GM12878 (cell line): Measurements from ENCODE around the gene VPS39. TPM values are rescaled to one million over a fixed set of nuclear protein-coding genes. Genes with fewer than 3 reads are reported as not detected.

Source experiments
- ATAC-seq: fragments of 200-7000 bp; cut with Tn5 transposase; 3 replicates; pipeline ENCODE4 v1.9.1; 2020; ENCODE audit warnings: mild to moderate bottlenecking, moderate library complexity
- BruUV-seq: library from RNA; stranded (reverse); fragments of 400-500 nt; replicated peaks from 2 replicates; lab custom pipeline; 2021; lab: Mats Ljungman, UMichigan
- CTCF ChIA-PET: fragments of 300-600 bp; sonication (Branson Sonifier 250); formaldehyde crosslinking; extraction: SDS; loops from one replicate; lab custom pipeline; 2021; ENCODE audit warnings: inconsistent platforms; lab: Yijun Ruan, JAX
- POLR2A ChIA-PET: fragments of 350-600 bp; formaldehyde crosslinking; extraction: SDS; loops from one replicate; lab custom pipeline; 2021; ENCODE audit warnings: inconsistent platforms; lab: Charles Lee
- RAD21 ChIA-PET: fragments of 300-600 bp; sonication (Branson Sonifier 250); formaldehyde crosslinking; loops from one replicate; lab custom pipeline; 2023; ENCODE audit warnings: antibody characterized with exemption; ENCODE audit not compliant: unreplicated experiment; lab: Charles Lee
- SMC1A ChIA-PET: fragments of 300-600 bp; sonication (Branson Sonifier 250); formaldehyde crosslinking; loops from one replicate; lab custom pipeline; 2023; ENCODE audit not compliant: unreplicated experiment, uncharacterized antibody; lab: Charles Lee
- DNase-seq: peaks from one replicate; pipeline ENCODE4 v3.0.0-alpha.2; 2011; ENCODE audit warnings: low read depth, low spot score
- FAIRE-seq: peaks from 3 replicates; lab custom pipeline; 2011; peaks lifted over from hg19 to GRCh38; lab: Jason Lieb, UNC
- H2AFZ ChIP-seq: 2 replicates; pipeline ENCODE4 v1.6.0; 2011; ENCODE audit warnings: low read depth, low read length, control low read depth; ENCODE audit not compliant: control insufficient read depth
- H3K27ac ChIP-seq: 2 replicates; pipeline ENCODE4 v1.5.1; 2011; ENCODE audit warnings: control low read depth; ENCODE audit not compliant: control insufficient read depth, insufficient read depth
- H3K27me3 ChIP-seq, 2 experiments: replicated peaks in 1 of 2; 2 replicates each; pipeline versions ENCODE4 v1.6.0 to v1.6.1; 2011; ENCODE audit warnings: low read length in 1 of 2; ENCODE audit not compliant: control insufficient read depth in 2 of 2, insufficient read depth in 2 of 2
- H3K36me3 ChIP-seq, 2 experiments: 2 replicates each; pipeline ENCODE4 v1.5.1; 2011; ENCODE audit warnings: low read length in 1 of 2; ENCODE audit not compliant: control insufficient read depth in 2 of 2, insufficient read depth in 2 of 2
- H3K4me1 ChIP-seq: 2 replicates; pipeline ENCODE4 v1.6.1; 2011; ENCODE audit warnings: mild to moderate bottlenecking, low read length, moderate library complexity, mixed read lengths; ENCODE audit not compliant: control insufficient read depth, insufficient read depth
- H3K4me2 ChIP-seq: 2 replicates; pipeline ENCODE4 v1.6.0; 2011; ENCODE audit warnings: control low read depth; ENCODE audit not compliant: control insufficient read depth, insufficient read depth
- H3K4me3 ChIP-seq: fragments of 200-600 bp; sonication (generic); 2 replicates; pipeline ENCODE4 v1.5.1; 2016
- H3K79me2 ChIP-seq: 2 replicates; pipeline ENCODE4 v1.6.0; 2011; ENCODE audit warnings: low read length; ENCODE audit not compliant: control insufficient read depth, insufficient read depth
- H3K9ac ChIP-seq: 2 replicates; pipeline ENCODE4 v1.8.0; 2011; ENCODE audit warnings: low read length, control low read depth, mixed read lengths; ENCODE audit not compliant: control insufficient read depth, insufficient read depth
- H3K9me3 ChIP-seq: replicated peaks from 3 replicates; pipeline ENCODE4 v1.5.1; 2011; ENCODE audit warnings: mild to moderate bottlenecking, low read length; ENCODE audit not compliant: control insufficient read depth, insufficient read depth
- H4K20me1 ChIP-seq: 2 replicates; pipeline ENCODE4 v1.6.0; 2011; ENCODE audit not compliant: control insufficient read depth, insufficient read depth
- BCL11A ChIP-seq: IDR thresholded peaks from 2 replicates; pipeline ENCODE4 v1.6.1; 2011; ENCODE audit warnings: low read depth, low read length
- BMI1 ChIP-seq: fragments of 450-650 bp; IDR thresholded peaks from 2 replicates; pipeline ENCODE4 v1.6.1; 2016; ENCODE audit warnings: mild to moderate bottlenecking, moderate library complexity, borderline replicate concordance
- GATAD2B ChIP-seq: fragments of 450-650 bp; conservative IDR thresholded peaks from 2 replicates; pipeline ENCODE4 v1.6.1; 2017; ENCODE audit warnings: low read depth, mild to moderate bottlenecking, moderate library complexity
- MXI1 ChIP-seq: fragments of 150-350 bp; IDR thresholded peaks from 2 replicates; pipeline ENCODE4 v1.6.1; 2011; ENCODE audit warnings: low read depth, mild to moderate bottlenecking, inconsistent platforms, low read length, improper control_type of control experiment
- NBN ChIP-seq: fragments of 450-650 bp; IDR thresholded peaks from 2 replicates; pipeline ENCODE4 v1.6.1; 2016
- PAX5 ChIP-seq: IDR thresholded peaks from 2 replicates; pipeline ENCODE4 v1.6.1; 2011; ENCODE audit warnings: low read depth, low read length, borderline replicate concordance
- RBBP5 ChIP-seq: fragments of 200-600 bp; sonication (generic); conservative IDR thresholded peaks from 2 replicates; pipeline ENCODE4 v1.6.1; 2016
- SMAD5 ChIP-seq: IDR thresholded peaks from 2 replicates; pipeline ENCODE4 v1.6.1; 2016; ENCODE audit warnings: antibody characterized with exemption, low read depth
- SMARCA5 ChIP-seq: fragments of 450-650 bp; IDR thresholded peaks from 2 replicates; pipeline ENCODE4 v1.6.1; 2017; ENCODE audit warnings: mild to moderate bottlenecking
- TARDBP ChIP-seq: IDR thresholded peaks from 2 replicates; pipeline ENCODE4 v1.6.1; 2016; ENCODE audit warnings: borderline replicate concordance
- ZNF24 ChIP-seq: fragments of 450-650 bp; IDR thresholded peaks from 2 replicates; pipeline ENCODE4 v1.6.1; 2017; ENCODE audit warnings: antibody characterized with exemption, mild to moderate bottlenecking
- ZZZ3 ChIP-seq: IDR thresholded peaks from 2 replicates; pipeline ENCODE4 v1.6.1; 2011; ENCODE audit warnings: low read depth; ENCODE audit not compliant: control insufficient read depth, insufficient read length
- whole genome bisulfite sequencing: methylation state at CpG from one replicate; pipeline ENCODE4 v1.1.6; 2016; ENCODE audit warnings: low lambda C conversion rate; ENCODE audit not compliant: insufficient replicate concordance, insufficient coverage; ENCODE audit errors: missing lambda C conversion rate; 5-methylcytosine and 5-hydroxymethylcytosine counted together
- in situ Hi-C: fragments of 300-500 bp; cut with MboI; formaldehyde crosslinking; loops from 9 replicates; pipeline ENCODE4 v1.14.3; 2018; ENCODE audit warnings: mixed read lengths
- intact Hi-C: fragments of 100-400 bp; cut with micrococcal nuclease; formaldehyde crosslinking; loops from one replicate; pipeline ENCODE4 v1.14.2; 2022; ENCODE audit not compliant: unreplicated experiment
- polyA plus RNA-seq, 11 experiments: library from polyadenylated mRNA; depleted of rRNA in 4 of 11; unstranded in 6 of 11; stranded (reverse) in 5 of 11; fragments of >200 nt; fragmentation: Nextera tagmentation in 4 of 11; fragmentation: Illumina TruSeq in 1 of 11; extraction: Ambion mirVana in 4 of 11; extraction: Trizol in 1 of 11; gene quantifications; 1 replicate in 1 of 11; 2 replicates in 10 of 11; pipeline versions ENCODE4 v1.2.1 to v1.2.3, GENCODE V29; 2011 to 2016; ENCODE audit warnings: inconsistent platforms in 2 of 11, missing spikeins in 2 of 11, low read depth in 1 of 11
- total RNA-seq, 4 experiments: library from RNA; depleted of rRNA in 3 of 4; stranded (reverse); fragments of >200 nt in 3 of 4; fragmentation: Illumina TruSeq in 1 of 4; extraction: Trizol in 1 of 4; gene quantifications; 2 replicates each; pipeline versions ENCODE4 v1.2.1 to v1.2.3, GENCODE V29; 2013 to 2021
- TF ChIP-seq, protein P1 (sequence below): IDR thresholded peaks from 2 replicates; pipeline ENCODE4 v1.6.1; 2012; ENCODE audit warnings: low read depth, low read length, improper control_type of control experiment
- TF ChIP-seq, protein P2 (sequence below): fragments of 450-650 bp; IDR thresholded peaks from 2 replicates; pipeline ENCODE4 v1.6.1; 2017; ENCODE audit warnings: mild to moderate bottlenecking, low read depth, inconsistent platforms; ENCODE audit not compliant: poor library complexity, severe bottlenecking
- TF ChIP-seq, protein P3 (sequence below): fragments of 450-650 bp; IDR thresholded peaks from 2 replicates; pipeline ENCODE4 v1.6.1; 2018; ENCODE audit warnings: mild to moderate bottlenecking, low read depth, moderate library complexity; ENCODE audit not compliant: partially characterized antibody

VPS39 gene
- total and polyA plus RNA-seq, 10 of the 15 experiments (the other 5 are each of a cell fraction or from before 2014, with no cell fraction given): 4.9 to 50.0 (median 36.2) TPM

DNA sequence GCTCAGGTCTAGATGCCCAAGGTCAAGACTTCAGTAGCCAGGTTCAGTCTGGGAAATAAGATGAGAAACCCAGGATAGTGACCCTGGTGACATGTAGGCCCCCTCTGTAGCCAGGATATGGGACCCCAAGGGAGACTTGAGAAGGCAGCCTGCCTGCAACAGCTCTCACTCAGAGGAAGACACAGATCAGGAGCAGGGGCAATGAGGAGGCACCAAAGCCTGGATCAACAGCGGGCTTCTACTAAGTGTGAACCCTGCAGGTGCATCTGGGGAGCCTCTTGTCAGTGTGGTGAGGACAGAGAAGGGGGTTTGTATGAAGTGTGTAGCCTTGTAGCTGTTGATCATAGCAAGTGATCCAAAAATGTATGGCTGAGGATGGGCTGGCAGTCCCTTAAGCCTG, 77.1 kb downstream of the VPS39 start:
- H3K9me3 ChIP-seq: no peaks in the 10 kb centered on the region
- DNase-seq: no peak
- no peaks in the 10 kb centered on the region for H3K79me2 ChIP-seq
- TF ChIP-seq, protein P1, sequence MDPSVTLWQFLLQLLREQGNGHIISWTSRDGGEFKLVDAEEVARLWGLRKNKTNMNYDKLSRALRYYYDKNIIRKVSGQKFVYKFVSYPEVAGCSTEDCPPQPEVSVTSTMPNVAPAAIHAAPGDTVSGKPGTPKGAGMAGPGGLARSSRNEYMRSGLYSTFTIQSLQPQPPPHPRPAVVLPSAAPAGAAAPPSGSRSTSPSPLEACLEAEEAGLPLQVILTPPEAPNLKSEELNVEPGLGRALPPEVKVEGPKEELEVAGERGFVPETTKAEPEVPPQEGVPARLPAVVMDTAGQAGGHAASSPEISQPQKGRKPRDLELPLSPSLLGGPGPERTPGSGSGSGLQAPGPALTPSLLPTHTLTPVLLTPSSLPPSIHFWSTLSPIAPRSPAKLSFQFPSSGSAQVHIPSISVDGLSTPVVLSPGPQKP: no peak
- TF ChIP-seq BCL11A: no peak
- TF ChIP-seq, protein P2, sequence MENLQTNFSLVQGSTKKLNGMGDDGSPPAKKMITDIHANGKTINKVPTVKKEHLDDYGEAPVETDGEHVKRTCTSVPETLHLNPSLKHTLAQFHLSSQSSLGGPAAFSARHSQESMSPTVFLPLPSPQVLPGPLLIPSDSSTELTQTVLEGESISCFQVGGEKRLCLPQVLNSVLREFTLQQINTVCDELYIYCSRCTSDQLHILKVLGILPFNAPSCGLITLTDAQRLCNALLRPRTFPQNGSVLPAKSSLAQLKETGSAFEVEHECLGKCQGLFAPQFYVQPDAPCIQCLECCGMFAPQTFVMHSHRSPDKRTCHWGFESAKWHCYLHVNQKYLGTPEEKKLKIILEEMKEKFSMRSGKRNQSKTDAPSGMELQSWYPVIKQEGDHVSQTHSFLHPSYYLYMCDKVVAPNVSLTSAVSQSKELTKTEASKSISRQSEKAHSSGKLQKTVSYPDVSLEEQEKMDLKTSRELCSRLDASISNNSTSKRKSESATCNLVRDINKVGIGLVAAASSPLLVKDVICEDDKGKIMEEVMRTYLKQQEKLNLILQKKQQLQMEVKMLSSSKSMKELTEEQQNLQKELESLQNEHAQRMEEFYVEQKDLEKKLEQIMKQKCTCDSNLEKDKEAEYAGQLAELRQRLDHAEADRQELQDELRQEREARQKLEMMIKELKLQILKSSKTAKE: no peak
- TF ChIP-seq GATAD2B: no peak
- no peak for TF ChIP-seq SMAD5
- no peak for TF ChIP-seq MXI1
- TF ChIP-seq ZZZ3: no peak
- no peak for TF ChIP-seq SMARCA5
- TF ChIP-seq, protein P3, sequence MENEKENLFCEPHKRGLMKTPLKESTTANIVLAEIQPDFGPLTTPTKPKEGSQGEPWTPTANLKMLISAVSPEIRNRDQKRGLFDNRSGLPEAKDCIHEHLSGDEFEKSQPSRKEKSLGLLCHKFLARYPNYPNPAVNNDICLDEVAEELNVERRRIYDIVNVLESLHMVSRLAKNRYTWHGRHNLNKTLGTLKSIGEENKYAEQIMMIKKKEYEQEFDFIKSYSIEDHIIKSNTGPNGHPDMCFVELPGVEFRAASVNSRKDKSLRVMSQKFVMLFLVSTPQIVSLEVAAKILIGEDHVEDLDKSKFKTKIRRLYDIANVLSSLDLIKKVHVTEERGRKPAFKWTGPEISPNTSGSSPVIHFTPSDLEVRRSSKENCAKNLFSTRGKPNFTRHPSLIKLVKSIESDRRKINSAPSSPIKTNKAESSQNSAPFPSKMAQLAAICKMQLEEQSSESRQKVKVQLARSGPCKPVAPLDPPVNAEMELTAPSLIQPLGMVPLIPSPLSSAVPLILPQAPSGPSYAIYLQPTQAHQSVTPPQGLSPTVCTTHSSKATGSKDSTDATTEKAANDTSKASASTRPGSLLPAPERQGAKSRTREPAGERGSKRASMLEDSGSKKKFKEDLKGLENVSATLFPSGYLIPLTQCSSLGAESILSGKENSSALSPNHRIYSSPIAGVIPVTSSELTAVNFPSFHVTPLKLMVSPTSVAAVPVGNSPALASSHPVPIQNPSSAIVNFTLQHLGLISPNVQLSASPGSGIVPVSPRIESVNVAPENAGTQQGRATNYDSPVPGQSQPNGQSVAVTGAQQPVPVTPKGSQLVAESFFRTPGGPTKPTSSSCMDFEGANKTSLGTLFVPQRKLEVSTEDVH: no peak
- no peak for TF ChIP-seq BMI1
- no peak for TF ChIP-seq TARDBP
- TF ChIP-seq RBBP5: no peak
- TF ChIP-seq PAX5: no peak
- no peak for TF ChIP-seq NBN
- no peak for TF ChIP-seq ZNF24
- TF ChIP-seq, all 136 proteins: peak for 0
- H3K27ac ChIP-seq: no peak overlapping the region
- ChIA-PET POLR2A (interaction anchor here (0.5 kb wide), 1 partner anchor 12 kb away, joined by 4 read pairs; no protein-coding TSS in a partner anchor), CTCF (interaction anchor here (1.1 to 4.1 kb wide), 4 partner anchors 8 to 142 kb away, joined by 3 to 16 read pairs (median 10); no protein-coding TSS in a partner anchor), RAD21 (interaction anchor here (0.9 to 1.5 kb wide), 3 partner anchors 25 to 203 kb away, joined by 3 to 4 read pairs (median 3); no protein-coding TSS in a partner anchor), SMC1A (interaction anchor here (1.3 to 1.6 kb wide), 2 partner anchors 48 to 141 kb away, joined by 3 read pairs; no protein-coding TSS in a partner anchor)
- no TSS peak for BruUV-seq
- H4K20me1 ChIP-seq: no peaks in the 10 kb centered on the region; the same call in 1 of the 2 replicates
- FAIRE-seq (no peak), ATAC-seq (no peak)
- H3K36me3 ChIP-seq: no peaks in the 10 kb centered on the region
- in situ Hi-C loops (no loop called here), intact Hi-C loops (loop anchor here (5.0 kb wide), 1 partner anchor 49 kb away; no protein-coding TSS in a partner anchor)
- no peak overlapping the region for H2AFZ ChIP-seq
- H3K4me3 ChIP-seq: no peak overlapping the region
- no peaks in the 10 kb centered on the region for H3K4me1 ChIP-seq
- H3K9ac ChIP-seq: no peak overlapping the region
- WGBS: 71% methylated on average over 1 of the region's 1 CpG
- H3K27me3 ChIP-seq: no peaks in the 10 kb centered on the region
- no peak overlapping the region for H3K4me2 ChIP-seq
